GM18951 (cell line): ENCODE data around the gene DHX15.

ENCODE experiments used
- POLR2A ChIP-seq: IDR thresholded peaks from 4 replicates; pipeline ENCODE4 v1.6.1; 2011; ENCODE audit warnings: mild to moderate bottlenecking; ENCODE audit not compliant: insufficient read length, insufficient read depth; ENCODE audit errors: extremely low read depth
- in situ Hi-C: fragments of 300-500 bp; cut with MboI; formaldehyde crosslinking; loops from one replicate; pipeline ENCODE4 v1.12.0; 2022; ENCODE audit warnings: low sequenced_read_pairs, mixed read lengths, inconsistent platforms; ENCODE audit not compliant: unreplicated experiment

DHX15 gene

DNA sequence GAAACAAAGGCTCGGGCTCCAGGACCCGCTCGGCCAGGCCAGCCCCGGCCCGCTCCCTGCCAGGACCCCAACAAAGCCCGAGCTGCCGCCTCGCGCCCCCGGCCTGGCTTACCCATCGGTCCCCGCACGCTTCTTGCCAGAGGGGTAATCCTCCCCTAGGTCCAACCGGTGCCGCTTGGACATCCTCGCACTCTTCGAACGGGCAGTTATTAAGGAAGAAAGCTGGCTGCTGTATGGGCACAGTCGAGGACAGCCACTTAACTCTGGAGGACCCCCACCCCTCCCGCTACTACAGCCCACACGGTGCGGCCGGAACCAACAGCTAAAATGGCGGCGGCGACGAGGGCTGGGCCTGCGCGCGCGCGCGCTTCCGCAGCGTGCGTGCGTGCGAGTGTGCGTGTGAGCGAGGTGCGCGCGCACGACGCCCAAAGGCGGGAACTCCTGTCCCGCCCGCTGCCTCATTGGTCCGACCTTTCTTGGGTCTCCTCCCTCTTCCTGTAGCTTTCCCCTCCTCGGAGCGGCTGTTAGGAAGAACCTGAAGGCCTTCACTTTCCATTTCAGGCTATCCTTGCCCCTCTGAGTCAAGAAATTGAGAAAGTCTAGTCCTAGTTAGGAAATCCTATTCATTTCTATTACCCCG lies at the start of gene DHX15:
TSS of gene DHX15 (minus strand) at position 344 of the 640 bp plus-strand sequence. CDS start at position 183, 161 bp downstream.
- peak; percentile 88 for TF ChIP-seq POLR2A
- in situ Hi-C loops, result no loop called here

DNA sequence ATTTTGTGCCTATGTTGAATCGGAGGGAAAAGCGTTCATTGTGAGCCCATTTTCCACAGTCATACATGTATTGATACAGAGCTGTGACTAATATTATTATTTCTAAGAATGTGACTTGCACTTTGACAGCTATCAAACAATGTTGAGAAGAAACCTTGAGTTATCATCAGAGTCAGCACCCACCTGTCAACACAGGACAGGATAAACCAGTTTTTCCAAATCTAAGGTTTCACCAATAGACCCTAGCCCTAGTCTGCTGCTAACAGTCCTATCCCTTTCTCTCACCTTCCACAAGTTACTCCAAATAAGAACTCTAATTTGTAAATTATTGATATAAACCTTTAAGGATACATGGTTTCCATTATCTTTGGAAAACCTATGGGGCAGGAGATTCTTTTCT lies 47.7 kb upstream of the DHX15 start:
- in situ Hi-C loops, result no loop called here
- TF ChIP-seq POLR2A, result no peak

DNA sequence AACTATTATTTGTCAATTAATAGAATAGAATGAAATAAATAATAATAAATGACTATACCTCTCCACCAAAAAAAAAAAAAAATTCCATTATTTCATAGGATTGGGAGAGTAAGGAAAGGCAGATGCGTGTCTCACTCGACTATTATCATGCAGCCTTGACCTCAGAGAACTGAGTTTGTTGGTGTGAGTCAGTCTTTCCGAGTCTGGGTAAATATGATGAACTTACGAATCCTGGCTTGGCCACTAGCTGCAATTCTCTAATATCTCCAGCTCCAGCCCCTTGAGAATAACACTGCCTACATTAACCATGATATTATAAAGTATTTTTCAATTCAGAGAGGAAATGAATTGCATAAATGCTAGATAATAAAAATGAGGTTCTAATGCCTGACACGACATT lies 46.6 kb upstream of the DHX15 start:
- in situ Hi-C loops, result no loop called here
- TF ChIP-seq POLR2A, result no peak

DNA sequence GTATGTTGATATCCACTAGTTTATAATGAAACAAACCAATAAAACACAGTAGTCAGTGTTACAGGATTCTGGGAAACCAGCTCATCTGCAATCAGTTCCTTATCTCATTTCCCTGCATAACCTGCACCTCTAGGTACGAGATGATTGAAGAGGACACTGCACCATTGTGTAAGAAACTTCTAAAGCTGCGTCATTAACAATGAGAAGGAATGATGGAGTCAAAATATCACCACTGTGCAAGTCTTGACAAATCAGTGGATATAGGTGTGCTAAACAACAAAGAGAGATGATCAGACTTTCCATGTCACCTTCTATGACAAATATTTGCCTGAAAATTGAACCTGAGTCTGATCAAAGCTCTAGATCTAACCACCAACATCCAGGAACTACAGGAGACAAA lies 40.7 kb upstream of the DHX15 start:
- no peak for TF ChIP-seq POLR2A
- in situ Hi-C loops, result no loop called here

DNA sequence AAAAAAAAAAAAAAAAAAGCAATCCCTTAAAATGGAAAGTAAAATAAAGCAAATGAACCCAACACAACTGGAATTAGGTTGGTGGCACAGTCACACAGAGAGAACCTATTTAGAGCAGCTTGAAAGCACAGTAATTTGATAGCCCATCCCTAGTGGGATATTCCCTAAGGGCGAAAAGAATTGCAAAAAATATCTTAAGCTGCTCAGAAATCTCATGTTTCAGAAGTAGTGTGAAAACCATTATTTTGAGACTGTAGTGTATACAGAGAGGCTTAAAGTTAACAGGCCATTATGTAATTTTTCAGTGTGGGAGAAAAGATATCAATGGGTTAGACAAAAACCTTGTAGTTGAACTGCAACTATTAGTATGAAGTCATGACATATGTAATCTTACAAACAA lies 40.0 kb upstream of the DHX15 start:
- TF ChIP-seq POLR2A, result no peak
- in situ Hi-C loops, result no loop called here

DNA sequence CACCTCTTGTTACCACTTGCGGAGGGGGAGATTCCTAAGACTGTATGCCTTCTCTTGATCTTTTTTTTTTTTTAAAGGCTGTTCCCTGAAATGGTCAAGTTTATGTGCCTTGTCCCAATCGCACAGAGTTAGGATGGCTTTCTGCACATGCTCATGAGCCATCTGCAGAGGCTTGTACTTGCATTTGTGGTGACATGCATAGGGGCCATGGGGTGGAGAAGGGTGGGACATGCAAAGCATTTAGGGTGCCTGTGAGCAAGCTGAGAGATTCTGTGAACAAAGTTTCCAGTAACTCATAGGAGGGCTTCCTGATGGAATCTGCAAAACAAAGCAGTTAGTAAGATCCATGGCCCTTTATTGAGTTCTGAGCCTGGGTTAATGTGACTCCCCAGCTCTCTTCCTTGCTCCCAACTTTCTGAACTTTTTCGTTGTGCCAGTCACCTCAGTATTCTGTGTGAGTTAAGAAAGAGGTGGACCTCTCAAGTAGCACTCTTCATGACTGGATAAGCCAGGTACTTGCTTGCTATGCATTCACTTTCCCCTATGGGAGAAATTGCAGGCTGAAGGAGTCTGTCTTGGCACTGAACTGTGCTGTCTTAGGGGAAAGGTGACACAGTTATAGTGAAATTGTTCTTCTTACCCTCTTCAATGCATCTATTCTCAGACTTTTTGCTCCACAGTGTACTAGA lies 37.9 kb upstream of the DHX15 start:
- no peak for TF ChIP-seq POLR2A
- in situ Hi-C loops, result no loop called here

DNA sequence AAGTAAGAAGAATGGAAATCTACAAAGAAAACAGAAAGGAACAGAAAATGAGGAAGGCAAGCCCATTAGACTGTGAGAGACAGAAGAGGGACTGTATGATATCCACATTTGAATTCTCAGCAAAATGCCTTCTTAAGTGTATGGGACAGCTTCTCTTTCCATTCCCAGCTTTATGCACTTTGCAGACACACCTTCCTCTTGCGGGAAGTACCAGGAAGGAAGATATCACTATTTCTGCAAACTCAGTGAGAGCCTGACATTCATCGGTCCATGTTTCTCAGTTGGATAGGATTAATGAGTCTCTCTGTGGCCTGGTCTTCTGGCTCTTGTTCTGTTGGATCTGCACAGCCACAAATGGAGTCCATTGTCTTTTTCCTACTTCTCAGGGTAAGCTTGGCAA lies 31.6 kb upstream of the DHX15 start:
- TF ChIP-seq POLR2A, result no peak
- in situ Hi-C loops, result no loop called here

DNA sequence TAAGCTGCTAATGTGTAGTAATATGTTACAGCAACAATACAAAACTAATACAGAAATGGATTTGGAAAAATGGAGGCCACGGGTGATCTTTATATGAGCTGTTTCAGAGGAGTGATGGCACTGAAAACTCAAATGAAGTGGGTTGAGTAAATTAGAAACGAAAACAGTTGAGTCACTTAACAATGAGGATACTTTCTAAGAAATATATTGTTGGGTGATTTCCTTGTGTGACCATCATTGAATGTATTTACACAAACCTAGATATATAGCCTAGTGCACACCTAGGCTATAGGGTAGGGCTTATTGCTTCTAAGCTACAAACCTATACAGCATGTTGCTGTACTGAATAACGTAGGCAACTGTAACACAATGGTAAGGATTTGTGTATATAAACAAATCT lies 30.5 kb upstream of the DHX15 start:
- TF ChIP-seq POLR2A, result no peak
- in situ Hi-C loops, result no loop called here

DNA sequence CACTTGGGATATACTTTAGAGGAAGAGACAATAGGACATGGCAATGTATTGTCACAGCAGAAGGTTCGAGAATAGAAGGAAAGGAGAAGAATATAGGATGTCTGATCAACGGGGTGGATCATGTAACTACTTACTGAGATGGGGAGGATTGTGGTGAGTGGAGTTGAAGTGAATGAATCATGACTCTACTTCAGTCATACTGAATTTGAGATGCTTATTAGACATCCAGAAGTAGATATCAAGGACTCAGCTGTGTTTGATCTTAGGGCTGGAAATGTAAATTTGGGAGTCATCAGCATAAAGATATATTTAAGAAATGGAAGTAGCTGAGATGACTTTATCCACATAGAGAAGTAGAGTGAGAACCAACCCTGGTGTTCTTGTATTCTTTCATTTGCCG lies 29.1 kb upstream of the DHX15 start:
- in situ Hi-C loops, result no loop called here
- TF ChIP-seq POLR2A, result no peak

- in situ Hi-C loops, result no loop called here
- TF ChIP-seq POLR2A, result no peak
These were observed 27.2 kb upstream of the DHX15 start for GRCh38 chr4:24611575-24611974.

- in situ Hi-C loops, result no loop called here
- TF ChIP-seq POLR2A, result no peak
These were observed 23.0 kb upstream of the DHX15 start for GRCh38 chr4:24607334-24607733.

GRCh38 chr4:24605216-24605615 lies 20.9 kb upstream of the DHX15 start:
- no peak for TF ChIP-seq POLR2A
- in situ Hi-C loops, result no loop called here

- no peak for TF ChIP-seq POLR2A
- in situ Hi-C loops, result no loop called here
These were observed 20.3 kb upstream of the DHX15 start for GRCh38 chr4:24604558-24605214.

DNA sequence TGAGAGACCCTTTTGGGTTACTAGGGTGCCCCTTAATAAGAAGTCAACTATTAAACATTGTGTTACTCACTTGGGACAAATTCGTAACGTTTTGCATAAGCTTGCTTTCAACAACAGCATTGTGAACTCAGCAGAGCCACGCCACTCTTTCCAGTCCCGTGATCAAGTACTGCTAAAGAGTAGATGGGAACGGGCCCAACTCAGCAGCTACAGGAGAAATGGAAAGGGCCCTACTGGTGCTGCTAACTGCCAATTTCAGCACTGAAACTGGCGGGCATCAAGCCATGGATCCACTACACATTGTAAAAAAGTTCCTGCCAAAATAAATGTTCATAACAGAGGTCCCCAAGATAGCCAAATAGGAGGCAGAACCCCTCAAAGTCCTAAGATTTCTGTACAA lies 19.0 kb upstream of the DHX15 start:
- TF ChIP-seq POLR2A, result no peak
- in situ Hi-C loops, result no loop called here
